Hepatocyte (in vitro differentiated cells): ENCODE measurements around the gene TTC7B. TPM values are rescaled to one million over a fixed set of nuclear protein-coding genes. Genes with fewer than 3 reads are reported as not detected.

Experiments
- DNase-seq: peaks from one replicate; pipeline ENCODE4 v3.0.0-alpha.2; 2016; ENCODE audit warnings: low spot score
- H2AFZ ChIP-seq: fragments of 200-600 bp; sonication (generic); 2 replicates; pipeline ENCODE4 v1.6.0; 2016; ENCODE audit warnings: antibody characterized with exemption, mild to moderate bottlenecking
- H3K27ac ChIP-seq: fragments of 200-600 bp; sonication (generic); 2 replicates; pipeline ENCODE4 v1.5.1; 2016; ENCODE audit warnings: mild to moderate bottlenecking
- H3K27me3 ChIP-seq: fragments of 200-600 bp; sonication (generic); 2 replicates; pipeline ENCODE4 v1.6.1; 2016
- H3K36me3 ChIP-seq: fragments of 200-600 bp; sonication (generic); replicated peaks from 2 replicates; pipeline ENCODE4 v1.5.1; 2016; ENCODE audit warnings: low read depth; ENCODE audit not compliant: insufficient read depth
- H3K4me1 ChIP-seq: fragments of 200-600 bp; sonication (generic); 2 replicates; pipeline ENCODE4 v1.5.1; 2016; ENCODE audit warnings: mild to moderate bottlenecking, moderate library complexity; ENCODE audit not compliant: insufficient read depth
- H3K4me2 ChIP-seq: fragments of 200-600 bp; sonication (generic); 2 replicates; pipeline ENCODE4 v1.6.0; 2016
- H3K4me3 ChIP-seq: fragments of 200-600 bp; sonication (generic); 2 replicates; pipeline ENCODE4 v1.5.1; 2016; ENCODE audit warnings: mild to moderate bottlenecking
- H3K79me2 ChIP-seq: fragments of 200-600 bp; sonication (generic); 2 replicates; pipeline ENCODE4 v1.6.0; 2017; ENCODE audit warnings: mild to moderate bottlenecking
- H3K9me2 ChIP-seq: fragments of 200-600 bp; sonication (generic); replicated peaks from 2 replicates; pipeline ENCODE4 v1.6.0; 2017; ENCODE audit warnings: mild to moderate bottlenecking; ENCODE audit not compliant: insufficient read depth
- H3K9me3 ChIP-seq: fragments of 200-600 bp; sonication (generic); 2 replicates; pipeline ENCODE4 v1.5.1; 2016; ENCODE audit warnings: low read depth, mild to moderate bottlenecking
- H4K20me1 ChIP-seq: fragments of 200-600 bp; sonication (generic); 2 replicates; pipeline ENCODE4 v1.6.0; 2016; ENCODE audit warnings: mild to moderate bottlenecking; ENCODE audit not compliant: insufficient read depth, poor library complexity, severe bottlenecking
- EZH2 ChIP-seq: fragments of 200-600 bp; sonication (generic); IDR thresholded peaks from 2 replicates; pipeline ENCODE4 v1.6.1; 2016; ENCODE audit warnings: antibody characterized with exemption, mild to moderate bottlenecking, borderline replicate concordance
- EZH2phosphoT487 ChIP-seq: fragments of 200-600 bp; sonication (generic); IDR thresholded peaks from one replicate; pipeline ENCODE4 v1.6.1; 2018; ENCODE audit warnings: antibody characterized with exemption, mild to moderate bottlenecking, low read depth, moderate library complexity; ENCODE audit not compliant: unreplicated experiment, severe bottlenecking
- WGBS: methylation state at CpG from one replicate; pipeline ENCODE4 v1.1.6; 2016; ENCODE audit warnings: low lambda C conversion rate; ENCODE audit errors: missing lambda C conversion rate; 5-methylcytosine and 5-hydroxymethylcytosine counted together
- polyA plus RNA-seq: library from polyadenylated mRNA; unstranded; fragments of >200 nt; fragmentation: Nextera tagmentation; extraction: Ambion mirVana; gene quantifications from 2 replicates; pipeline ENCODE4 v1.2.1, GENCODE V29; 2016
- total RNA-seq: library from RNA; depleted of rRNA; stranded (reverse); fragments of >200 nt; gene quantifications from 2 replicates; pipeline ENCODE4 v1.2.3, GENCODE V29; 2014
- TF ChIP-seq, protein P1 (sequence below): fragments of 200-600 bp; sonication (generic); IDR thresholded peaks from 2 replicates; pipeline ENCODE4 v1.5.1; 2016; ENCODE audit warnings: antibody characterized with exemption, mild to moderate bottlenecking; ENCODE audit not compliant: poor library complexity

Gene TTC7B
- total and polyA plus RNA-seq, 2 experiments from 2014 or later = 10.7 to 25.5 TPM

DNA sequence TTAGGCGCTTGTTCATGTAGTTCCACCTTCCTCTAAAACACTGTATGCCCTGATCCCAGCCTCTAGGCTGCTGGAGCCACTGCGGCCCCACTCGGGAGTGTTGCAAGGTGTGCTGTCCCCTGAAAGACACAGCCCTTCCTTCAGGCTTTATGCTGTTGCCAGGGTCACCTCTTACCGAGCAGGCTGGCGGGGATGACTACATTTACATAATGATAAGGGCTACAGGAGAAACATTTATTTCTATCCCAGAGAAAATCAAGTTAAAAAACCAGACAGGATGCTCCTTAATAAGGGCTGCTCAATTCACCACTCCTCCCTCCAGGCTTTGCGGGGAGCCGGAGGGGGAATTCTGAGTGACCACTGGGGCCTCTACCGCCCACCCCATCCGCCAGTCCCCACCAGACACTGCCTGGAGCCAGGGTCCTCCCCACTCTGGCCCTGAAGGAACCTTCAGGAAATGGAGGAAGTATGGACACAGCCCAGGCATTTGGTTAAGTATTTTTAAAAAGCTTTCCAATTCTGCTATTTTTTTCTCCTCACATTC, 200.6 kb downstream of the TTC7B start:
- no peak for DNase-seq
- H3K4me3 ChIP-seq = no peak overlapping the region
- H3K4me2 ChIP-seq = no peak overlapping the region
- WGBS = 77% methylated on average over 9 of the region's 9 CpGs
- no peaks in the 10 kb centered on the region for H3K36me3 ChIP-seq
- H4K20me1 ChIP-seq = no peaks in the 10 kb centered on the region
- H2AFZ ChIP-seq = no peak overlapping the region
- H3K4me1 ChIP-seq = no peaks in the 10 kb centered on the region
- H3K27ac ChIP-seq = no peak overlapping the region
- no peaks in the 10 kb centered on the region for H3K79me2 ChIP-seq
- no peaks in the 10 kb centered on the region for H3K9me2 ChIP-seq
- H3K27me3 ChIP-seq = no peaks in the 10 kb centered on the region
- H3K9me3 ChIP-seq = no peaks in the 10 kb centered on the region
- no peak for TF ChIP-seq EZH2phosphoT487
- TF ChIP-seq EZH2 = no peak
- TF ChIP-seq, protein P1, sequence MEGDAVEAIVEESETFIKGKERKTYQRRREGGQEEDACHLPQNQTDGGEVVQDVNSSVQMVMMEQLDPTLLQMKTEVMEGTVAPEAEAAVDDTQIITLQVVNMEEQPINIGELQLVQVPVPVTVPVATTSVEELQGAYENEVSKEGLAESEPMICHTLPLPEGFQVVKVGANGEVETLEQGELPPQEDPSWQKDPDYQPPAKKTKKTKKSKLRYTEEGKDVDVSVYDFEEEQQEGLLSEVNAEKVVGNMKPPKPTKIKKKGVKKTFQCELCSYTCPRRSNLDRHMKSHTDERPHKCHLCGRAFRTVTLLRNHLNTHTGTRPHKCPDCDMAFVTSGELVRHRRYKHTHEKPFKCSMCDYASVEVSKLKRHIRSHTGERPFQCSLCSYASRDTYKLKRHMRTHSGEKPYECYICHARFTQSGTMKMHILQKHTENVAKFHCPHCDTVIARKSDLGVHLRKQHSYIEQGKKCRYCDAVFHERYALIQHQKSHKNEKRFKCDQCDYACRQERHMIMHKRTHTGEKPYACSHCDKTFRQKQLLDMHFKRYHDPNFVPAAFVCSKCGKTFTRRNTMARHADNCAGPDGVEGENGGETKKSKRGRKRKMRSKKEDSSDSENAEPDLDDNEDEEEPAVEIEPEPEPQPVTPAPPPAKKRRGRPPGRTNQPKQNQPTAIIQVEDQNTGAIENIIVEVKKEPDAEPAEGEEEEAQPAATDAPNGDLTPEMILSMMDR = no peak

DNA sequence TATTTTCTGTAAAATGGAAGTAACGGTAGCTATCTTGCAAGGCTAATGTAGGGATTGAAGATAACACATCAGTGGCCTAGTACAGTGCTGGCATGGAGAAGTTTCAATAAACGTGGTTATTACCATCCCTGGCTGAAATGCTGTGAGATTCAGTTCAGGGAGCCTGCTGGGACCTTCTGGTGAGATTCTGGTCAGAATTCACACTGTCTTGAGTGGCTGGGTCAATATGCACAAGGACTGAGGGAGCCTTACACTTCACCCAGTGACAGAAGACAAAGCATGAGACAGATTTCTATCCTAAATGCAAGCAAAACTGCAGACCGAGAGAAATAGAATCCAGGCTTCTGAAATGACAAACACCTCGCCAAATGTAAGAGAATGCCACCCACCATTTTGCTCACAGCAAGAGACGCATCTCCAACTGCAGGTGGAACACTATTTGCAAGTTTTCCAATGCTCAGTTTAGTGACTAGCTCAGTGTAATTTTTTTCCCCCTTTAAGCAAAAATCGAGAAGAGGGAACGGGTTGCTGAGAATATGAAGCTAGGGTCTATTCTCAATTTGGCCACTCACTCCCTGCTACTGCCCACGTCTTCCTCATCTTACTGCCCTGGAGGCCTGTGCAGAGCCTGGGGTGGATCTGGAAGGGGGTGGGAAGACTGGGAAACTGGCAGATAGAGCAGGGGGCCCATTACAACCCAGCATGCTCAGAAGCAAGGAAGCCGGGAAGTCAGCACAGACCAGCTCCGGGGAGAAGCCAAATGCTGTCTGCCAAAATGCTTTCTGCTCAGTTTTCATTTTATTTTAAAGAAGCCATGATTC, 201.3 kb downstream of the TTC7B start:
- no peak overlapping the region for H3K4me3 ChIP-seq
- no peaks in the 10 kb centered on the region for H3K4me1 ChIP-seq
- TF ChIP-seq EZH2phosphoT487 (no peak), EZH2 (no peak)
- TF ChIP-seq, protein P1 = no peak
- H3K27me3 ChIP-seq = no peaks in the 10 kb centered on the region
- no peak overlapping the region for H2AFZ ChIP-seq
- no peak for DNase-seq
- H3K9me3 ChIP-seq = no peaks in the 10 kb centered on the region
- no peak overlapping the region for H3K27ac ChIP-seq
- no peaks in the 10 kb centered on the region for H3K36me3 ChIP-seq
- H3K4me2 ChIP-seq = no peak overlapping the region
- WGBS = 83% methylated on average over 10 of the region's 10 CpGs
- no peaks in the 10 kb centered on the region for H3K9me2 ChIP-seq
- H3K79me2 ChIP-seq = no peaks in the 10 kb centered on the region
- H4K20me1 ChIP-seq = no peaks in the 10 kb centered on the region

DNA sequence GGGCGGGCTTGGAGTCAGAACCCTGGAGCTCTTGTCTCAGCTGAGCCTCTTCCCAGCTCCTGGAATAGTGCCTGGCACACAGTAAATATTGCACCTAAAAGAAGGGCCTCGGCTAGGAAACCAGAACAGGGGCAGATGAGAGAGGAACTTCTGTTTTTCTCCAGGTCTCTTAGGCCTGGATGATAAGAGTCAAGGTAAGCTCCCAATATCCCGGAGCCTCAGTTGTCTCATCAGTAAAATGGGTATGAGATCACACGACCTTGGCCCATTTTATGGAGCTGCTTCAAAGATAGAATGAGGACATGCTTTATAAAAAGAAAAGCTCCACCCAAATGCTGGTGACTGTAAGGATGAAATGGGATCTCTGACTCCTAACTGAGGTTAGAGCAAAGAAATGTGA, 202.2 kb downstream of the TTC7B start:
- Histone ChIP-seq H3K79me2 (no peaks in the 10 kb centered on the region), H3K27ac (no peak overlapping the region), H3K4me2 (no peak overlapping the region), H3K9me2 (no peaks in the 10 kb centered on the region), H3K4me1 (no peaks in the 10 kb centered on the region), H4K20me1 (no peaks in the 10 kb centered on the region), H2AFZ (no peak overlapping the region), H3K27me3 (no peaks in the 10 kb centered on the region), H3K9me3 (no peaks in the 10 kb centered on the region), H3K4me3 (no peak overlapping the region), H3K36me3 (no peaks in the 10 kb centered on the region)
- no peak for TF ChIP-seq EZH2phosphoT487
- no peak for TF ChIP-seq EZH2
- TF ChIP-seq, protein P1 = no peak
- WGBS = 94% methylated on average over 4 of the region's 4 CpGs
- no peak for DNase-seq
